ENCODE measurements around the gene ARMC10. TPM values are rescaled to one million over a fixed set of nuclear protein-coding genes. Genes with fewer than 3 reads are reported as not detected.

ARMC10 gene
- total and polyA plus RNA-seq, 4 donors, result 14.6 to 20.1 (median 18.8) TPM

DNA sequence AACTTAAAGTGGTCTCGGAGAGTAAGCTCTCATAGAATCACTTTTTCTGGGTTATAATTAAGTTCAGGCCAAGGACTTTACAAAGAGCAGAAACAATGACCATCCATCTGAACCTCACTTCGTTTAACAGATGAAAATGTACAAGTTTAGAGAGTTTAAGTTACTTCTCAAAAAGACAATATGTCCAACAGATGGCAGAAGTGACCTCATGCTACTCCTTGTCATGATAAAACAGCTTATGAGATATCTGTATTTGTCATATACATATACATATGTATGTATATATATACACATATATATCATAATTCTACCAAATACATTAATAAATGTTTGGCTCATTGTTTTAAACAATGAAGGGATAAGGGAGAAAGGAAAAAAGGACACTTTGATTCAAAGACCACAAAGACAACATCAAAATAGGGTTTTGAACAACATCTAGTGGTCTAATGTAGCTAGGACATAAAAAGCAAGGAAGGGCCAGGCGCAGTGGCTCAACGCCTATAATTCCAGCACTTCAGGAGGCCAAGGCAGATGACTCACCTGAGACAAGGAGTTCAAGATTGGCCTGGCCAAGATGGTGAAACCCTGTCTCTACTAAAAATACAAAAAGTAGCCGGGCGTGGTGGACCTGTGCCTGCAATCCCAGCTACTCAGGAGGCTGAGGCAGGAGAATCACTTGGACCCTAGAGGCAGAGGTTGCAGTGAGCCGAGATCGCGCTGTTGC is 56.1 kb downstream of the ARMC10 start:
- Histone ChIP-seq H3K36me3 (ENCODE audit: control insufficient read depth in 4 of 4, insufficient read depth in 3 of 4, low read depth in 1 of 4, low read length in 3 of 4) (peaks cover 0 to 9% (median 5%) of the 10 kb centered on the region in 4 donors), H3K27ac (ENCODE audit: low read depth in 1 of 2, low read length in 2 of 2) (no peak overlapping the region), H3K27me3 (ENCODE audit: control insufficient read depth in 4 of 4, insufficient read depth in 4 of 4, low read length in 3 of 4) (no peaks in the 10 kb centered on the region), H3K4me1 (ENCODE audit: control insufficient read depth in 4 of 4, insufficient read depth in 4 of 4, low read length in 3 of 4) (peaks cover 2 to 20% (median 5%) of the 10 kb centered on the region in 4 donors), H3K9me3 (ENCODE audit: control insufficient read depth in 4 of 4, low read length in 3 of 4) (no peaks in the 10 kb centered on the region), H3K4me3 (ENCODE audit: low read depth in 1 of 3, low read length in 3 of 3) (no peak overlapping the region), H3K9ac (ENCODE audit: low read depth in 1 of 2, low read length in 2 of 2) (no peak overlapping the region)
- no peak for DNase-seq (ENCODE audit: low spot score)
- WGBS, result 85% methylated on average over 9 of the region's 9 CpGs
- TF ChIP-seq SP1 (IDR thresholded peaks at IDR 0.05) (no peak), RAD21 (IDR thresholded peaks at IDR 0.05) (no peak), HNF4G (IDR thresholded peaks at IDR 0.05) (no peak)

DNA sequence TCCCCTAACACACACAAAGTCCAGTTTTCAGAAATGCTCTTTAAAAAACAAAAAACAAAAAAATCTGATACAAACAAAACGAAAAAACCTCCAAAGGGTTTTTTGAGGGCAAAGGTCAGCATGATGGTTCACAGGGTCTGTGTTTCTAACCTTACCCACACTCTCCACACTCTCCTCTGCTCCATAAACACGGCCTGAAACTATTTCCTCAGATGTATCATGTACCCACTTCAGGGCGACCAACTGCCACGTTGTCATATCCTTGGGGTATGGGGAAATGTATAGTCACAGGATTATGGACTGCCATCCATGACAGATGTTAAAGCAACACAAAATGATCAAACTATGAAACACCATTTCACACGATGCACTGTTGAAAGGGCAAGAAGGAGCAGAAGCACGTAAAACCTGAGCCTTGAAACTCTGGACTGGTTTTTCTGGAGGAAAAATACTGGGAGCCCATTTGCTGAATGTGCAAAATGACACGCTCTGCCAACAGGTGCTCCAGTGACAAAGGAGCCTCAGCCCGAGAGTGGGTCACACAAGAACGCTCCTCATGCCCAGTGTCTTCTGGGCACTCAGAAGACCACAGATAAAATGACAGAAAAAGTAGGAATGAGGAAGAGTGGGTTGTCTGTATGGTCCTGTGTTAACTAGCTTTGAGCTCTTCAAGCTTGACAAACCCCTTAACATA is 58.2 kb downstream of the ARMC10 start:
- no peak overlapping the region for H3K27ac ChIP-seq (ENCODE audit: low read depth in 1 of 2, low read length in 2 of 2)
- peak in 1 of 2 donors; percentile 38 for TF ChIP-seq HNF4A (conservative IDR thresholded peaks at IDR 0.05)
- TF ChIP-seq YY1 (IDR thresholded peaks at IDR 0.05), result no peak
- peaks cover 0 to 2% (median under 1%) of the 10 kb centered on the region in 4 donors for H3K36me3 ChIP-seq (ENCODE audit: control insufficient read depth in 4 of 4, insufficient read depth in 3 of 4, low read depth in 1 of 4, low read length in 3 of 4)
- H3K9ac ChIP-seq (ENCODE audit: low read depth in 1 of 2, low read length in 2 of 2), result no peak overlapping the region
- no peak for DNase-seq (ENCODE audit: low spot score)
- H3K4me3 ChIP-seq (ENCODE audit: low read depth in 1 of 3, low read length in 3 of 3), result no peak overlapping the region
- peaks cover 2 to 20% (median 5%) of the 10 kb centered on the region in 4 donors for H3K4me1 ChIP-seq (ENCODE audit: control insufficient read depth in 4 of 4, insufficient read depth in 4 of 4, low read length in 3 of 4)
- H3K9me3 ChIP-seq (ENCODE audit: control insufficient read depth in 4 of 4, low read length in 3 of 4), result no peaks in the 10 kb centered on the region
- no peaks in the 10 kb centered on the region for H3K27me3 ChIP-seq (ENCODE audit: control insufficient read depth in 4 of 4, insufficient read depth in 4 of 4, low read length in 3 of 4)
- 65% methylated on average over 9 of the region's 9 CpGs for WGBS

DNA sequence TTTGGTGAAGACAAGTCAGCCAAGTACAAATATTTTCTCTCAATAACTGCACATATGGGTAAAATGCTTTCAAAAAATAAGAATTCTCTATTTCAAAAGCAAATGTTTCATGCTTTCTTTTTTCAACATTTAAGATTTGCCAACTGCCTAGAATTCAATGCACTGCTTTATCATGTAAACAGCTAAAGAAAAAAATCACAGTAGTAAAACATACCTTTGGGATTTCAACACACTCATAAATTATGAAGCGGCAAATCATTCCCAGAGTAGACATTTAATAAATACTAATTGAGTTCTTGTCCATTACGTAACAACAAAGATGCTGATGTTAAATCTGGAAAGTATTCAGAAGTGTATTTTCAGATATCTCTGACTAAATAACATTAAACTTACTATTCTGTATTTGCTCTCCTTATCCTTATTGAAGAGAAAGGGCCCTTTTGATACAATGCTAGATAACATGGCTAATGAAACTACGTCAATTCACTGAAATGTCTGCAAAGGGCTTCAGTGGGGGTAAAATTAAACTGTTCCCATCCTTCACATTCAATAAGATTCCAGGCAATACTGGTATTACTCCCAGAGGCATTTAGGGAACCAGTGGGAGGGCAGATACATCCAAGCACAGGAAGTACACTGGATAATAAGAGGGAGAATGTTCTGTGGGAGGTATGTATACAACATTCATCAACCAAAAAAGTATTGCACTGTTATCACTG is 60.1 kb downstream of the ARMC10 start:
- no peak overlapping the region for H3K4me3 ChIP-seq (ENCODE audit: low read depth in 1 of 3, low read length in 3 of 3)
- H3K36me3 ChIP-seq (ENCODE audit: control insufficient read depth in 4 of 4, insufficient read depth in 3 of 4, low read depth in 1 of 4, low read length in 3 of 4), result no peaks in the 10 kb centered on the region
- 88% methylated on average over 3 of the region's 3 CpGs for WGBS
- H3K27me3 ChIP-seq (ENCODE audit: control insufficient read depth in 4 of 4, insufficient read depth in 4 of 4, low read length in 3 of 4), result no peaks in the 10 kb centered on the region
- H3K9ac ChIP-seq (ENCODE audit: low read depth in 1 of 2, low read length in 2 of 2), result no peak overlapping the region
- H3K4me1 ChIP-seq (ENCODE audit: control insufficient read depth in 4 of 4, insufficient read depth in 4 of 4, low read length in 3 of 4), result peaks cover 0 to 12% (median under 1%) of the 10 kb centered on the region in 4 donors
- no peak for DNase-seq (ENCODE audit: low spot score)
- H3K27ac ChIP-seq (ENCODE audit: low read depth in 1 of 2, low read length in 2 of 2), result no peak overlapping the region
- TF ChIP-seq HNF4A (conservative IDR thresholded peaks at IDR 0.05) (no peak), NR2F2 (IDR thresholded peaks at IDR 0.05) (no peak), JUND (IDR thresholded peaks at IDR 0.05) (no peak), FOXA2 (IDR thresholded peaks at IDR 0.05) (no peak), RXRA (IDR thresholded peaks at IDR 0.05) (no peak), YY1 (IDR thresholded peaks at IDR 0.05) (no peak), GABPA (IDR thresholded peaks at IDR 0.05 in 1 of 2, conservative IDR thresholded peaks at IDR 0.05 in 1 of 2) (no peak), FOXA1 (IDR thresholded peaks at IDR 0.05) (no peak), HNF4G (IDR thresholded peaks at IDR 0.05) (no peak), SP1 (IDR thresholded peaks at IDR 0.05) (no peak), RAD21 (IDR thresholded peaks at IDR 0.05) (no peak)
- TF ChIP-seq, protein P1, sequence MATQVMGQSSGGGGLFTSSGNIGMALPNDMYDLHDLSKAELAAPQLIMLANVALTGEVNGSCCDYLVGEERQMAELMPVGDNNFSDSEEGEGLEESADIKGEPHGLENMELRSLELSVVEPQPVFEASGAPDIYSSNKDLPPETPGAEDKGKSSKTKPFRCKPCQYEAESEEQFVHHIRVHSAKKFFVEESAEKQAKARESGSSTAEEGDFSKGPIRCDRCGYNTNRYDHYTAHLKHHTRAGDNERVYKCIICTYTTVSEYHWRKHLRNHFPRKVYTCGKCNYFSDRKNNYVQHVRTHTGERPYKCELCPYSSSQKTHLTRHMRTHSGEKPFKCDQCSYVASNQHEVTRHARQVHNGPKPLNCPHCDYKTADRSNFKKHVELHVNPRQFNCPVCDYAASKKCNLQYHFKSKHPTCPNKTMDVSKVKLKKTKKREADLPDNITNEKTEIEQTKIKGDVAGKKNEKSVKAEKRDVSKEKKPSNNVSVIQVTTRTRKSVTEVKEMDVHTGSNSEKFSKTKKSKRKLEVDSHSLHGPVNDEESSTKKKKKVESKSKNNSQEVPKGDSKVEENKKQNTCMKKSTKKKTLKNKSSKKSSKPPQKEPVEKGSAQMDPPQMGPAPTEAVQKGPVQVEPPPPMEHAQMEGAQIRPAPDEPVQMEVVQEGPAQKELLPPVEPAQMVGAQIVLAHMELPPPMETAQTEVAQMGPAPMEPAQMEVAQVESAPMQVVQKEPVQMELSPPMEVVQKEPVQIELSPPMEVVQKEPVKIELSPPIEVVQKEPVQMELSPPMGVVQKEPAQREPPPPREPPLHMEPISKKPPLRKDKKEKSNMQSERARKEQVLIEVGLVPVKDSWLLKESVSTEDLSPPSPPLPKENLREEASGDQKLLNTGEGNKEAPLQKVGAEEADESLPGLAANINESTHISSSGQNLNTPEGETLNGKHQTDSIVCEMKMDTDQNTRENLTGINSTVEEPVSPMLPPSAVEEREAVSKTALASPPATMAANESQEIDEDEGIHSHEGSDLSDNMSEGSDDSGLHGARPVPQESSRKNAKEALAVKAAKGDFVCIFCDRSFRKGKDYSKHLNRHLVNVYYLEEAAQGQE (IDR thresholded peaks at IDR 0.05), result no peak
- TF ChIP-seq, protein P2, sequence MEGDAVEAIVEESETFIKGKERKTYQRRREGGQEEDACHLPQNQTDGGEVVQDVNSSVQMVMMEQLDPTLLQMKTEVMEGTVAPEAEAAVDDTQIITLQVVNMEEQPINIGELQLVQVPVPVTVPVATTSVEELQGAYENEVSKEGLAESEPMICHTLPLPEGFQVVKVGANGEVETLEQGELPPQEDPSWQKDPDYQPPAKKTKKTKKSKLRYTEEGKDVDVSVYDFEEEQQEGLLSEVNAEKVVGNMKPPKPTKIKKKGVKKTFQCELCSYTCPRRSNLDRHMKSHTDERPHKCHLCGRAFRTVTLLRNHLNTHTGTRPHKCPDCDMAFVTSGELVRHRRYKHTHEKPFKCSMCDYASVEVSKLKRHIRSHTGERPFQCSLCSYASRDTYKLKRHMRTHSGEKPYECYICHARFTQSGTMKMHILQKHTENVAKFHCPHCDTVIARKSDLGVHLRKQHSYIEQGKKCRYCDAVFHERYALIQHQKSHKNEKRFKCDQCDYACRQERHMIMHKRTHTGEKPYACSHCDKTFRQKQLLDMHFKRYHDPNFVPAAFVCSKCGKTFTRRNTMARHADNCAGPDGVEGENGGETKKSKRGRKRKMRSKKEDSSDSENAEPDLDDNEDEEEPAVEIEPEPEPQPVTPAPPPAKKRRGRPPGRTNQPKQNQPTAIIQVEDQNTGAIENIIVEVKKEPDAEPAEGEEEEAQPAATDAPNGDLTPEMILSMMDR (IDR thresholded peaks at IDR 0.05; ENCODE audit: low read depth, low read length, missing input control), result no peak
- TF ChIP-seq, protein P3, sequence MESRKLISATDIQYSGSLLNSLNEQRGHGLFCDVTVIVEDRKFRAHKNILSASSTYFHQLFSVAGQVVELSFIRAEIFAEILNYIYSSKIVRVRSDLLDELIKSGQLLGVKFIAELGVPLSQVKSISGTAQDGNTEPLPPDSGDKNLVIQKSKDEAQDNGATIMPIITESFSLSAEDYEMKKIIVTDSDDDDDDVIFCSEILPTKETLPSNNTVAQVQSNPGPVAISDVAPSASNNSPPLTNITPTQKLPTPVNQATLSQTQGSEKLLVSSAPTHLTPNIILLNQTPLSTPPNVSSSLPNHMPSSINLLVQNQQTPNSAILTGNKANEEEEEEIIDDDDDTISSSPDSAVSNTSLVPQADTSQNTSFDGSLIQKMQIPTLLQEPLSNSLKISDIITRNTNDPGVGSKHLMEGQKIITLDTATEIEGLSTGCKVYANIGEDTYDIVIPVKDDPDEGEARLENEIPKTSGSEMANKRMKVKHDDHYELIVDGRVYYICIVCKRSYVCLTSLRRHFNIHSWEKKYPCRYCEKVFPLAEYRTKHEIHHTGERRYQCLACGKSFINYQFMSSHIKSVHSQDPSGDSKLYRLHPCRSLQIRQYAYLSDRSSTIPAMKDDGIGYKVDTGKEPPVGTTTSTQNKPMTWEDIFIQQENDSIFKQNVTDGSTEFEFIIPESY (IDR thresholded peaks at IDR 0.05), result no peak
- H3K9me3 ChIP-seq (ENCODE audit: control insufficient read depth in 4 of 4, low read length in 3 of 4), result no peaks in the 10 kb centered on the region

Measured in liver (tissue), 9 donors.